Smooth muscle cell (in vitro differentiated cells): ENCODE data around the gene MARCHF10. TPM values are rescaled to one million over a fixed set of nuclear protein-coding genes. Genes with fewer than 3 reads are reported as not detected.

Experiments used
- DNase-seq: peaks from one replicate; lab custom pipeline; 2025; ENCODE audit not compliant: unreplicated experiment; lab: John Stamatoyannopoulos, UW
- H2AFZ ChIP-seq: fragments of 200-600 bp; sonication (generic); 2 replicates; pipeline ENCODE4 v1.6.0; 2016; ENCODE audit warnings: antibody characterized with exemption, low read depth, mild to moderate bottlenecking
- H3F3A ChIP-seq: fragments of 200-600 bp; sonication (generic); 2 replicates; pipeline ENCODE4 v1.6.0; 2017; ENCODE audit warnings: antibody characterized with exemption, low read depth
- H3K27ac ChIP-seq: fragments of 200-600 bp; sonication (generic); 2 replicates; pipeline ENCODE4 v1.5.1; 2016; ENCODE audit warnings: low read depth, mild to moderate bottlenecking
- H3K27me3 ChIP-seq: fragments of 200-600 bp; sonication (generic); 2 replicates; pipeline ENCODE4 v1.6.1; 2016; ENCODE audit warnings: low read depth, mild to moderate bottlenecking
- H3K36me3 ChIP-seq: fragments of 200-600 bp; sonication (generic); 2 replicates; pipeline ENCODE4 v1.5.1; 2016; ENCODE audit warnings: low read depth
- H3K4me1 ChIP-seq: fragments of 200-600 bp; sonication (generic); 2 replicates; pipeline ENCODE4 v1.5.1; 2016; ENCODE audit warnings: low read depth
- H3K4me2 ChIP-seq: fragments of 200-600 bp; sonication (generic); 2 replicates; pipeline ENCODE4 v1.6.0; 2016; ENCODE audit warnings: mild to moderate bottlenecking
- H3K4me3 ChIP-seq: fragments of 200-600 bp; sonication (generic); 2 replicates; pipeline ENCODE4 v1.5.1; 2016; ENCODE audit warnings: mild to moderate bottlenecking
- H3K79me2 ChIP-seq: fragments of 200-600 bp; sonication (generic); 2 replicates; pipeline ENCODE4 v1.6.0; 2016; ENCODE audit warnings: low read depth, mild to moderate bottlenecking
- H3K9ac ChIP-seq: fragments of 200-600 bp; sonication (generic); 2 replicates; pipeline ENCODE4 v1.6.0; 2016; ENCODE audit warnings: low read depth
- H3K9me3 ChIP-seq: fragments of 200-600 bp; sonication (generic); replicated peaks from 2 replicates; pipeline ENCODE4 v1.5.1; 2016; ENCODE audit warnings: low read depth
- H4K20me1 ChIP-seq: fragments of 200-600 bp; sonication (generic); 2 replicates; pipeline ENCODE4 v1.6.0; 2016; ENCODE audit warnings: low read depth
- CTCF ChIP-seq: fragments of 200-600 bp; sonication (generic); IDR thresholded peaks from 2 replicates; pipeline ENCODE4 v1.5.1; 2017; ENCODE audit warnings: borderline replicate concordance, mild to moderate bottlenecking, antibody characterized with exemption; ENCODE audit not compliant: insufficient read depth, poor library complexity, severe bottlenecking
- WGBS: methylation state at CpG from one replicate; pipeline ENCODE4 v1.1.7; 2016; ENCODE audit warnings: low lambda C conversion rate; 5-methylcytosine and 5-hydroxymethylcytosine counted together
- polyA plus RNA-seq: library from polyadenylated mRNA; unstranded; fragments of >200 nt; fragmentation: Nextera tagmentation; extraction: Ambion mirVana; gene quantifications from 2 replicates; pipeline ENCODE4 v1.2.1, GENCODE V29; 2016
- total RNA-seq: library from RNA; depleted of rRNA; stranded (reverse); fragments of >200 nt; gene quantifications from 2 replicates; pipeline ENCODE4 v1.2.3, GENCODE V29; 2014

Gene MARCHF10
- total and polyA plus RNA-seq, 2 experiments from 2014 or later: not detected

- WGBS: 90% methylated on average over 6 of the region's 6 CpGs
- no peaks in the 10 kb centered on the region for H3K27me3 ChIP-seq
Measured at GRCh38 chr17:62663304-62663703, 144.8 kb downstream of the MARCHF10 start.

GRCh38 chr17:62662855-62663254, 145.3 kb downstream of the MARCHF10 start:
- TF ChIP-seq CTCF: no peak
- Histone ChIP-seq H3K4me1 (no peaks in the 10 kb centered on the region), H3K36me3 (no peaks in the 10 kb centered on the region), H3K27ac (no peak overlapping the region), H3K4me3 (no peak overlapping the region), H3K27me3 (no peaks in the 10 kb centered on the region), H4K20me1 (peaks cover 98% of the 10 kb centered on the region), H3K9me3 (no peaks in the 10 kb centered on the region), H2AFZ (no peak overlapping the region), H3F3A (no peaks in the 10 kb centered on the region), H3K9ac (no peak overlapping the region), H3K79me2 (peaks cover 75% of the 10 kb centered on the region), H3K4me2 (no peak overlapping the region)
- WGBS: 96% methylated on average over 6 of the region's 6 CpGs
- DNase-seq: no peak

More at GRCh38 chr17:62663304-62663703, 144.8 kb downstream of the MARCHF10 start:
- Histone ChIP-seq H3K27ac (peak overlapping the region; percentile 19), H3K4me3 (no peak overlapping the region), H3K79me2 (peaks cover 70% of the 10 kb centered on the region), H3F3A (no peaks in the 10 kb centered on the region), H3K36me3 (no peaks in the 10 kb centered on the region), H3K4me2 (no peak overlapping the region), H4K20me1 (peaks cover 98% of the 10 kb centered on the region), H3K9me3 (no peaks in the 10 kb centered on the region), H2AFZ (no peak overlapping the region), H3K4me1 (no peaks in the 10 kb centered on the region), H3K9ac (no peak overlapping the region)
- no peak for DNase-seq
- TF ChIP-seq CTCF: no peak

- Histone ChIP-seq H4K20me1 (peaks cover 98% of the 10 kb centered on the region), H3K4me1 (peaks cover 6% of the 10 kb centered on the region), H3K36me3 (no peaks in the 10 kb centered on the region), H2AFZ (no peak overlapping the region), H3K27ac (no peak overlapping the region), H3K79me2 (peaks cover 89% of the 10 kb centered on the region), H3K4me2 (no peak overlapping the region), H3K9ac (no peak overlapping the region), H3K9me3 (no peaks in the 10 kb centered on the region), H3K4me3 (no peak overlapping the region), H3K27me3 (no peaks in the 10 kb centered on the region), H3F3A (peaks cover 3% of the 10 kb centered on the region)
- TF ChIP-seq CTCF: no peak
- 96% methylated on average over 1 of the region's 1 CpG for WGBS
- DNase-seq: no peak
Measured at GRCh38 chr17:62661337-62661736, 146.8 kb downstream of the MARCHF10 start.

GRCh38 chr17:62660629-62661118, 147.4 kb downstream of the MARCHF10 start:
- no peaks in the 10 kb centered on the region for H3K9me3 ChIP-seq
- H3K4me1 ChIP-seq: peaks cover 6% of the 10 kb centered on the region
- no peaks in the 10 kb centered on the region for H3K27me3 ChIP-seq
- no peak overlapping the region for H3K9ac ChIP-seq
- WGBS: 90% methylated on average over 2 of the region's 2 CpGs
- H4K20me1 ChIP-seq: peaks cover 98% of the 10 kb centered on the region
- H3K4me3 ChIP-seq: no peak overlapping the region
- H3K79me2 ChIP-seq: peaks cover 89% of the 10 kb centered on the region
- no peak overlapping the region for H3K4me2 ChIP-seq
- DNase-seq: no peak
- H3K36me3 ChIP-seq: no peaks in the 10 kb centered on the region
- peaks cover 3% of the 10 kb centered on the region for H3F3A ChIP-seq
- no peak for TF ChIP-seq CTCF
- no peak overlapping the region for H2AFZ ChIP-seq
- no peak overlapping the region for H3K27ac ChIP-seq
